HCT116 (cell line): ENCODE measurements around the gene SUGP1. TPM values are rescaled to one million over a fixed set of nuclear protein-coding genes. Genes with fewer than 3 reads are reported as not detected.

Experiments
- ATAC-seq: fragments of 200-7000 bp; cut with Tn5 transposase; 2 replicates; pipeline ENCODE4 v1.9.1; 2020; ENCODE audit warnings: mild to moderate bottlenecking, moderate library complexity
- BruUV-seq: library from RNA; stranded (reverse); fragments of 400-500 nt; replicated peaks from 2 replicates; lab custom pipeline; 2021; lab: Mats Ljungman, UMichigan
- CTCF ChIA-PET: fragments of 300-600 bp; sonication (Branson Sonifier 250); formaldehyde crosslinking; loops from one replicate; lab custom pipeline; 2021; ENCODE audit warnings: antibody characterized with exemption; lab: Charles Lee
- POLR2A ChIA-PET: fragments of 300-600, 350-600 bp; sonication (Branson Sonifier 250); formaldehyde crosslinking; loops from one replicate; lab custom pipeline; 2021; ENCODE audit warnings: antibody characterized with exemption; lab: Charles Lee
- RAD21 ChIA-PET, 2 experiments: fragments of 300-600 bp; sonication (Branson Sonifier 250); formaldehyde crosslinking; loops; one replicate each; lab custom pipeline; 2023; ENCODE audit warnings: low total read pairs in 2 of 2; ENCODE audit not compliant: uncharacterized antibody in 2 of 2, unreplicated experiment in 2 of 2, low non-redundant PET in 1 of 2; lab: Charles Lee
- DNase-seq: peaks from one replicate; pipeline ENCODE4 v3.0.0-alpha.2; 2010; ENCODE audit warnings: low read depth, low spot score
- H2AFZ ChIP-seq: fragments of 200-600 bp; shearing (Covaris generic), sonication (generic); 2 replicates; pipeline ENCODE4 v1.6.1; 2017; ENCODE audit warnings: low read depth, mixed run types, mixed read lengths, antibody characterized with exemption, low read length; ENCODE audit not compliant: poor library complexity, severe bottlenecking
- H3K27ac ChIP-seq: 2 replicates; pipeline ENCODE4 v1.5.1; 2012; ENCODE audit warnings: low read depth, low read length
- H3K27me3 ChIP-seq: fragments of 200-600 bp; sonication (generic); 2 replicates; pipeline ENCODE4 v1.6.1; 2016; ENCODE audit warnings: mixed run types, low read length, mixed read lengths; ENCODE audit not compliant: insufficient read depth
- H3K36me3 ChIP-seq, 2 experiments: fragments of 200-500 bp in 1 of 2; fragments of 200-600 bp in 1 of 2; sonication (Bioruptor generic) in 1 of 2; sonication (generic) in 1 of 2; 2 replicates each; pipeline versions ENCODE4 v1.5.1 to v1.6.1; 2014 to 2016; ENCODE audit warnings: low read length in 2 of 2, inconsistent platforms in 1 of 2, mixed read lengths in 1 of 2, mixed run types in 1 of 2; ENCODE audit not compliant: insufficient read depth in 2 of 2, control insufficient read depth in 1 of 2
- H3K4me1 ChIP-seq, 2 experiments: fragments of 200-600 bp in 1 of 2; sonication (generic) in 1 of 2; 2 replicates each; pipeline versions ENCODE4 v1.5.1 to v1.6.1; 2012 to 2017; ENCODE audit warnings: low read length in 2 of 2, inconsistent platforms in 1 of 2, mild to moderate bottlenecking in 1 of 2, mixed read lengths in 1 of 2, mixed run types in 1 of 2, moderate library complexity in 1 of 2; ENCODE audit not compliant: insufficient read depth in 2 of 2, control insufficient read depth in 1 of 2
- H3K4me2 ChIP-seq: fragments of 200-600 bp; sonication (generic); 2 replicates; pipeline ENCODE4 v1.6.1; 2017; ENCODE audit warnings: mixed run types, low read length, mixed read lengths
- H3K4me3 ChIP-seq, 2 experiments: fragments of 200-600 bp in 1 of 2; sonication (generic) in 1 of 2; replicated peaks in 1 of 2; 2 replicates each; pipeline ENCODE4 v1.5.1; 2011 to 2016; ENCODE audit warnings: low read length in 2 of 2, control low read depth in 1 of 2, low read depth in 1 of 2, mild to moderate bottlenecking in 1 of 2, mixed read lengths in 1 of 2, mixed run types in 1 of 2
- H3K79me2 ChIP-seq: fragments of 200-600 bp; sonication (generic); 2 replicates; pipeline ENCODE4 v1.6.1; 2017; ENCODE audit warnings: mild to moderate bottlenecking, mixed run types, low read length, moderate library complexity, mixed read lengths; ENCODE audit not compliant: insufficient read depth
- H3K9ac ChIP-seq: fragments of 200-600 bp; sonication (generic); 2 replicates; pipeline ENCODE4 v1.6.1; 2016; ENCODE audit warnings: low read length, mixed read lengths
- H3K9me2 ChIP-seq: fragments of 200-600 bp; sonication (generic), shearing (Covaris generic); 2 replicates; pipeline ENCODE4 v1.6.1; 2017; ENCODE audit warnings: mixed run types, mild to moderate bottlenecking, moderate library complexity; ENCODE audit not compliant: insufficient read depth
- H3K9me3 ChIP-seq, 2 experiments: fragments of 200-500 bp in 1 of 2; fragments of 200-600 bp in 1 of 2; sonication (Bioruptor generic) in 1 of 2; sonication (generic) in 1 of 2; 2 replicates each; pipeline ENCODE4 v1.6.1; 2014 to 2017; ENCODE audit warnings: low read length in 2 of 2, mixed read lengths in 2 of 2, inconsistent platforms in 1 of 2, low read depth in 1 of 2, mild to moderate bottlenecking in 1 of 2, mixed run types in 1 of 2, moderate library complexity in 1 of 2; ENCODE audit not compliant: control insufficient read depth in 1 of 2, insufficient read depth in 1 of 2
- H4K20me1 ChIP-seq: fragments of 200-600 bp; sonication (generic), shearing (Covaris generic); 2 replicates; pipeline ENCODE4 v1.6.1; 2017; ENCODE audit warnings: mixed run types, mild to moderate bottlenecking, moderate library complexity; ENCODE audit not compliant: insufficient read depth
- CBX3 ChIP-seq: IDR thresholded peaks from 2 replicates; pipeline ENCODE4 v1.6.1; 2012; ENCODE audit warnings: low read depth
- CEBPB ChIP-seq: IDR thresholded peaks from 2 replicates; pipeline ENCODE4 v1.6.1; 2012; ENCODE audit warnings: low read depth
- ELF1 ChIP-seq: IDR thresholded peaks from 2 replicates; pipeline ENCODE4 v1.6.1; 2012; ENCODE audit warnings: low read depth, borderline replicate concordance
- FOSL1 ChIP-seq: IDR thresholded peaks from 2 replicates; pipeline ENCODE4 v1.6.1; 2012; ENCODE audit warnings: low read depth
- RAD21 ChIP-seq: IDR thresholded peaks from 2 replicates; pipeline ENCODE4 v1.6.1; 2012; ENCODE audit warnings: low read depth, mild to moderate bottlenecking
- SIN3A ChIP-seq: IDR thresholded peaks from 2 replicates; pipeline ENCODE4 v1.6.1; 2012; ENCODE audit warnings: low read depth
- SP1 ChIP-seq: IDR thresholded peaks from 2 replicates; pipeline ENCODE4 v1.6.1; 2012; ENCODE audit warnings: low read depth
- SRF ChIP-seq: IDR thresholded peaks from 2 replicates; pipeline ENCODE4 v1.6.1; 2012; ENCODE audit warnings: low read depth
- ZFX ChIP-seq: fragments of 450-650 bp; IDR thresholded peaks from 2 replicates; pipeline ENCODE4 v1.6.1; 2017
- intact Hi-C: fragments of 100-400 bp; cut with micrococcal nuclease; formaldehyde crosslinking; loops from 2 replicates; pipeline ENCODE4 v1.10.0; 2022
- total RNA-seq: library from RNA; stranded (reverse); gene quantifications from one replicate; pipeline ENCODE4 v1.2.1, GENCODE V29; 2021; ENCODE audit not compliant: unreplicated experiment
- TF ChIP-seq, protein P1 (sequence below): IDR thresholded peaks from 2 replicates; pipeline ENCODE4 v1.6.1; 2012
- TF ChIP-seq, protein P2 (sequence below), 3 experiments: fragments of 200-600 bp in 1 of 3; sonication (generic) in 1 of 3; IDR thresholded peaks in 2 of 3; conservative IDR thresholded peaks in 1 of 3; 2 replicates each; pipeline ENCODE4 v1.5.1; 2012 to 2017; ENCODE audit warnings: low read depth in 2 of 3, low read length in 2 of 3, antibody characterized with exemption in 1 of 3, borderline replicate concordance in 1 of 3, control low read depth in 1 of 3, mild to moderate bottlenecking in 1 of 3, mixed read lengths in 1 of 3, mixed run types in 1 of 3, moderate library complexity in 1 of 3; ENCODE audit not compliant: insufficient read depth in 1 of 3

SUGP1 gene
- total RNA-seq, 1 experiment from 2014 or later, result 47.6 TPM

- CTCF ChIA-PET, result no interaction called here
These were observed 58.7 kb downstream of the SUGP1 start for GRCh38 chr19:19261350-19262189.

More at GRCh38 chr19:19261350-19262189, 58.7 kb downstream of the SUGP1 start:
- no peak for ATAC-seq
- no peak overlapping the region for H3K27ac ChIP-seq
- DNase-seq, result no peak
- no peaks in the 10 kb centered on the region for H4K20me1 ChIP-seq
- POLR2A ChIA-PET, result no interaction called here
- RAD21 ChIA-PET, result no interaction called here
- no peak overlapping the region for H3K9ac ChIP-seq
- H3K27me3 ChIP-seq, result no peaks in the 10 kb centered on the region
- intact Hi-C loops, result no loop called here
- no peaks in the 10 kb centered on the region for H3K36me3 ChIP-seq
- no peak overlapping the region for H3K4me3 ChIP-seq
- H3K79me2 ChIP-seq, result no peaks in the 10 kb centered on the region
- H3K9me2 ChIP-seq, result no peaks in the 10 kb centered on the region
- BruUV-seq, result no TSS peak
- H2AFZ ChIP-seq, result no peak overlapping the region
- TF ChIP-seq FOSL1 (no peak), SRF (no peak), ZFX (no peak), CBX3 (no peak), SP1 (no peak), CEBPB (no peak), ELF1 (no peak), RAD21 (no peak), SIN3A (no peak)
- TF ChIP-seq, protein P1, sequence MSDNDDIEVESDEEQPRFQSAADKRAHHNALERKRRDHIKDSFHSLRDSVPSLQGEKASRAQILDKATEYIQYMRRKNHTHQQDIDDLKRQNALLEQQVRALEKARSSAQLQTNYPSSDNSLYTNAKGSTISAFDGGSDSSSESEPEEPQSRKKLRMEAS, result no peak
- TF ChIP-seq, protein P2, sequence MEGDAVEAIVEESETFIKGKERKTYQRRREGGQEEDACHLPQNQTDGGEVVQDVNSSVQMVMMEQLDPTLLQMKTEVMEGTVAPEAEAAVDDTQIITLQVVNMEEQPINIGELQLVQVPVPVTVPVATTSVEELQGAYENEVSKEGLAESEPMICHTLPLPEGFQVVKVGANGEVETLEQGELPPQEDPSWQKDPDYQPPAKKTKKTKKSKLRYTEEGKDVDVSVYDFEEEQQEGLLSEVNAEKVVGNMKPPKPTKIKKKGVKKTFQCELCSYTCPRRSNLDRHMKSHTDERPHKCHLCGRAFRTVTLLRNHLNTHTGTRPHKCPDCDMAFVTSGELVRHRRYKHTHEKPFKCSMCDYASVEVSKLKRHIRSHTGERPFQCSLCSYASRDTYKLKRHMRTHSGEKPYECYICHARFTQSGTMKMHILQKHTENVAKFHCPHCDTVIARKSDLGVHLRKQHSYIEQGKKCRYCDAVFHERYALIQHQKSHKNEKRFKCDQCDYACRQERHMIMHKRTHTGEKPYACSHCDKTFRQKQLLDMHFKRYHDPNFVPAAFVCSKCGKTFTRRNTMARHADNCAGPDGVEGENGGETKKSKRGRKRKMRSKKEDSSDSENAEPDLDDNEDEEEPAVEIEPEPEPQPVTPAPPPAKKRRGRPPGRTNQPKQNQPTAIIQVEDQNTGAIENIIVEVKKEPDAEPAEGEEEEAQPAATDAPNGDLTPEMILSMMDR (IDR thresholded peaks at IDR 0.05 in 2 of 3, conservative IDR thresholded peaks at IDR 0.05 in 1 of 3; ENCODE audit: borderline replicate concordance in 1 of 3, insufficient read depth in 1 of 3, low read depth in 2 of 3, low read length in 2 of 3), result no peak
- 0 out of 4 replicates have a peak, but pooled peaks cover 0 to 6% of the 10 kb centered on the region in 2 experiments for H3K4me1 ChIP-seq
- H3K4me2 ChIP-seq, result no peak overlapping the region
- no peaks in the 10 kb centered on the region for H3K9me3 ChIP-seq
